Neural progenitor cell (in vitro differentiated cells): Measurements from ENCODE around the gene BRINP2. TPM values are rescaled to one million over a fixed set of nuclear protein-coding genes. Genes with fewer than 3 reads are reported as not detected.

Source experiments
- DNase-seq: peaks from one replicate; pipeline ENCODE4 v3.0.0-alpha.2; 2016; ENCODE audit warnings: low spot score
- H2AFZ ChIP-seq: fragments of 200-600 bp; sonication (generic); replicated peaks from 2 replicates; pipeline ENCODE4 v1.6.1; 2016; ENCODE audit warnings: antibody characterized with exemption
- H3F3A ChIP-seq: fragments of 200-600 bp; sonication (generic); 2 replicates; pipeline ENCODE4 v1.6.1; 2016; ENCODE audit warnings: antibody characterized with exemption, low read depth
- H3K27ac ChIP-seq: fragments of 200-600 bp; sonication (generic); 2 replicates; pipeline ENCODE4 v1.5.1; 2016; ENCODE audit warnings: mild to moderate bottlenecking
- H3K27me3 ChIP-seq: fragments of 200-600 bp; sonication (generic); 2 replicates; pipeline ENCODE4 v1.6.1; 2016; ENCODE audit warnings: mild to moderate bottlenecking, moderate library complexity
- H3K36me3 ChIP-seq: fragments of 200-600 bp; sonication (generic); 2 replicates; pipeline ENCODE4 v1.5.1; 2016
- H3K4me1 ChIP-seq: fragments of 200-600 bp; sonication (generic); 2 replicates; pipeline ENCODE4 v1.6.1; 2016; ENCODE audit warnings: mixed run types
- H3K4me2 ChIP-seq: fragments of 200-600 bp; sonication (generic); 2 replicates; pipeline ENCODE4 v1.6.1; 2016
- H3K4me3 ChIP-seq: fragments of 200-600 bp; sonication (generic); 2 replicates; pipeline ENCODE4 v1.5.1; 2016
- H3K79me2 ChIP-seq: fragments of 200-600 bp; sonication (generic); 2 replicates; pipeline ENCODE4 v1.6.1; 2016; ENCODE audit warnings: low read depth
- H3K9ac ChIP-seq: fragments of 200-600 bp; sonication (generic); 2 replicates; pipeline ENCODE4 v1.6.1; 2016
- H3K9me3 ChIP-seq: fragments of 200-600 bp; sonication (generic); 2 replicates; pipeline ENCODE4 v1.5.1; 2016; ENCODE audit warnings: low read depth
- H4K20me1 ChIP-seq: fragments of 200-600 bp; sonication (generic); 2 replicates; pipeline ENCODE4 v1.6.1; 2016; ENCODE audit warnings: low read depth
- H3K27ac Mint-ChIP-seq: 3 replicates; pipeline ENCODE4 v1.8.0; 2021; ENCODE audit warnings: mixed read lengths
- H3K27me3 Mint-ChIP-seq: 2 replicates; pipeline ENCODE4 v1.8.0; 2022; ENCODE audit warnings: low read depth, mild to moderate bottlenecking, inconsistent platforms, moderate library complexity, mixed read lengths; ENCODE audit not compliant: insufficient read depth
- H3K36me3 Mint-ChIP-seq: 3 replicates; pipeline ENCODE4 v1.8.0; 2021; ENCODE audit warnings: mixed read lengths
- H3K4me1 Mint-ChIP-seq: 3 replicates; pipeline ENCODE4 v1.8.0; 2021; ENCODE audit warnings: mixed read lengths
- H3K4me3 Mint-ChIP-seq: 3 replicates; pipeline ENCODE4 v1.8.0; 2021; ENCODE audit warnings: mild to moderate bottlenecking, moderate library complexity, mixed read lengths
- H3K9me3 Mint-ChIP-seq: 3 replicates; pipeline ENCODE4 v1.8.0; 2020; ENCODE audit warnings: mixed read lengths
- EZH2 ChIP-seq: fragments of 200-600 bp; sonication (generic); IDR thresholded peaks from 2 replicates; pipeline ENCODE4 v1.6.1; 2017; ENCODE audit warnings: antibody characterized with exemption, mild to moderate bottlenecking, moderate library complexity
- EZH2phosphoT487 ChIP-seq: fragments of 200-600 bp; sonication (generic); IDR thresholded peaks from 2 replicates; pipeline ENCODE4 v1.6.1; 2017; ENCODE audit warnings: antibody characterized with exemption
- total RNA-seq: library from RNA; depleted of rRNA; stranded (reverse); fragments of >200 nt; gene quantifications from 2 replicates; pipeline ENCODE4 v1.2.3, GENCODE V29; 2015; ENCODE audit warnings: low replicate concordance
- TF ChIP-seq, protein P1 (sequence below): fragments of 200-600 bp; sonication (generic); IDR thresholded peaks from 2 replicates; pipeline ENCODE4 v1.5.1; 2017; ENCODE audit warnings: antibody characterized with exemption, mild to moderate bottlenecking

Gene BRINP2
- total RNA-seq, 1 donor from 2014 or later = not detected

DNA sequence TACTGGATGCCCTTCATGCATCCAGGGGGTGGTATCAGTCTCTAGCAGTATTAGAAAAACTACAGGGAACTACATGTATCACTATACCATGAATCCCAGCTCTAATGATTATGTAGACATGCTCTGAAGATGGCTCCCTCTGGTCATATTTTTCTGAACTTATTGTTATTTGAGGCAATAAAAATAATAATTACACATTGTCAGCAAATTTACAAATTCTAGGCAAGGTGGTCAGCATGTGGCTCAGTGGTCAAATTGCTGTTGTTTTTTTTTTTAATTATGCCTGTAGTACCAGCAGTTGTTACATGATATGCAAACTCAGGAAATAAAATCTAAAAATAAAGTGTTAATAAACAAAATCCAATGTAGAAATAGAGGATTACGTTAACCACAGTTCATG is 28.7 kb upstream of the BRINP2 start:
- no peaks in the 10 kb centered on the region for H3K36me3 ChIP-seq
- Mint-ChIP-seq H3K9me3 (no peaks in the 10 kb centered on the region), H3K4me3 (no peak overlapping the region), H3K36me3 (peaks cover 5% of the 10 kb centered on the region), H3K27ac (no peak overlapping the region), H3K27me3 (no peaks in the 10 kb centered on the region), H3K4me1 (peaks cover 15% of the 10 kb centered on the region)
- no peak for TF ChIP-seq EZH2phosphoT487
- no peak for TF ChIP-seq EZH2
- TF ChIP-seq, protein P1, sequence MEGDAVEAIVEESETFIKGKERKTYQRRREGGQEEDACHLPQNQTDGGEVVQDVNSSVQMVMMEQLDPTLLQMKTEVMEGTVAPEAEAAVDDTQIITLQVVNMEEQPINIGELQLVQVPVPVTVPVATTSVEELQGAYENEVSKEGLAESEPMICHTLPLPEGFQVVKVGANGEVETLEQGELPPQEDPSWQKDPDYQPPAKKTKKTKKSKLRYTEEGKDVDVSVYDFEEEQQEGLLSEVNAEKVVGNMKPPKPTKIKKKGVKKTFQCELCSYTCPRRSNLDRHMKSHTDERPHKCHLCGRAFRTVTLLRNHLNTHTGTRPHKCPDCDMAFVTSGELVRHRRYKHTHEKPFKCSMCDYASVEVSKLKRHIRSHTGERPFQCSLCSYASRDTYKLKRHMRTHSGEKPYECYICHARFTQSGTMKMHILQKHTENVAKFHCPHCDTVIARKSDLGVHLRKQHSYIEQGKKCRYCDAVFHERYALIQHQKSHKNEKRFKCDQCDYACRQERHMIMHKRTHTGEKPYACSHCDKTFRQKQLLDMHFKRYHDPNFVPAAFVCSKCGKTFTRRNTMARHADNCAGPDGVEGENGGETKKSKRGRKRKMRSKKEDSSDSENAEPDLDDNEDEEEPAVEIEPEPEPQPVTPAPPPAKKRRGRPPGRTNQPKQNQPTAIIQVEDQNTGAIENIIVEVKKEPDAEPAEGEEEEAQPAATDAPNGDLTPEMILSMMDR = no peak
- no peaks in the 10 kb centered on the region for H3F3A ChIP-seq
- H3K27me3 ChIP-seq = no peaks in the 10 kb centered on the region
- H3K4me2 ChIP-seq = no peak overlapping the region
- H3K4me3 ChIP-seq = no peak overlapping the region
- no peaks in the 10 kb centered on the region for H4K20me1 ChIP-seq
- no peak for DNase-seq
- peaks cover 7% of the 10 kb centered on the region for H3K4me1 ChIP-seq
- no peak overlapping the region for H3K27ac ChIP-seq
- H2AFZ ChIP-seq = no peak overlapping the region
- H3K79me2 ChIP-seq = no peaks in the 10 kb centered on the region
- H3K9me3 ChIP-seq = no peaks in the 10 kb centered on the region
- no peak overlapping the region for H3K9ac ChIP-seq

DNA sequence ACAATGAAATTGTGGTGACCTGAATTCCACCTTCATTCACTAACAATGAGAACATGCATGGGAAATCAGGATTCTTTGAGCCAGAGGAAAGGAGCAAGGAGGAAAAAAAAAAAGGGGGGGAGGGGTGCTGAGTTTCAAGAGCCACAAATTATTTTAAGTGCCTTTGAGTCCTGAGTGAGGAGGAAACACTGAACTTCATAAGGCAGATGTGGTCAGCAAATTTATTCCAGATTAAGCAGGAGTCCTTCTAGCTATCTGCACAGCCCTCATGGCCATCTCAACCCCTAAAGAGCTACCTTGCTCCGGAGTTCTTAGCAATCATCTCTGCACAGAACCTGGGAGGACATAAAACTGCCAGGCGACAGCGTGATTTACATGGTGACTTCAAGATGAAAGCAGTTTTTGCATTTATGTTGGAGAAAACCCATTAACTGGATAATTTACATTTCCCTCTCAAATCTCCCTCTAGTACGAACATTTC is 27.9 kb upstream of the BRINP2 start:
- Histone ChIP-seq H2AFZ (peak overlapping the region; percentile 17), H3F3A (no peaks in the 10 kb centered on the region), H3K27me3 (no peaks in the 10 kb centered on the region), H3K4me1 (peaks cover 7% of the 10 kb centered on the region), H3K27ac (no peak overlapping the region), H3K36me3 (no peaks in the 10 kb centered on the region), H3K79me2 (no peaks in the 10 kb centered on the region), H3K9ac (no peak overlapping the region), H3K4me2 (no peak overlapping the region), H3K9me3 (no peaks in the 10 kb centered on the region), H4K20me1 (peaks cover 4% of the 10 kb centered on the region), H3K4me3 (no peak overlapping the region)
- TF ChIP-seq, protein P1 = no peak
- TF ChIP-seq EZH2 = no peak
- no peak for TF ChIP-seq EZH2phosphoT487
- no peak overlapping the region for H3K4me3 Mint-ChIP-seq
- peaks cover 15% of the 10 kb centered on the region for H3K4me1 Mint-ChIP-seq
- no peak for DNase-seq
- no peaks in the 10 kb centered on the region for H3K9me3 Mint-ChIP-seq
- peaks cover 5% of the 10 kb centered on the region for H3K36me3 Mint-ChIP-seq
- no peak overlapping the region for H3K27ac Mint-ChIP-seq
- H3K27me3 Mint-ChIP-seq = no peaks in the 10 kb centered on the region

DNA sequence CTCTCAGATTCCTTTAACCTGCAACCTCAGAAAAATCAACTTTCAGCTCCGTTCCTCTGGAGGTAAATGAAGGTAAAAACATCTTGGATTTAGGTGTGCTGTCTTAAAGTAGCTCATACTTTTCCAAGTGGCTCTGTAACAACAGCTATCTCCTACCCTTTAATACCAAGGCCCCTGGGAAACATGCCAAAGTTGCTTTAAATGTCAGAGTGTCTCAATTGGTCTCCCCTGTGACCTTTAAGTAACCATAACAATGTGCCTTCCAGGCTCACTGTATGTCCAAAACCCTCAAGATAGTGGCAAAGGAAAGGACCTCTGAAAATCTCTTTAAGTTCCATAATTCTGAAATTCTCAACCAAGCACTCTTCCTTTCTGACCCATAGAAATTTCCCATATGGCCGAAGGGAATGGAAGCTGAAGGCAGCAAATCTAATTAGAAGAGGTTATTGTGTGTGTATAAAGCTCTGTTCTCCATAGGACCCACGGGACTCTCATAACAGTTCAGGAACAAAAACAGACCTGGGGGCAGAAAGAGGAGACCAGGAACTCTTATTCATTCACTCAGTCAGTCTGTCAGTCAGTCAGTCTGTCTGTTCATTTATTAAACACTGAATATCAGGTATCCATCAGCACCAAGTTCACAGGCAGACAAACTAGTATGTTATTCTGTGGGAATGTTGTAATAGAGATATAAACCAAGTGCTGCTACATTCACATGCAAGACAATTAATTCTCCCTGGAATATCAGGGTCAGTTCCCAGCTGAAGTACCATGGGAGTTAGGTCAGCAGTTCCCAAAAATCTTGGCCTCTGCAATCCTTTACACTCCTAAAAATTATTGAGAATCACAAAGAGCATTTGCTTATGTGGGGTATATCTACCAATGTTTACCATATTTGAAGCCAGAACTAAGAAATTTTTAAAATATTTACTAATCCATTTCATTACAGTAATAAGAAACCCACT is 25.4 kb upstream of the BRINP2 start:
- H3K36me3 ChIP-seq = no peaks in the 10 kb centered on the region
- H3K9ac ChIP-seq = no peak overlapping the region
- DNase-seq = no peak
- H3K27me3 Mint-ChIP-seq = no peaks in the 10 kb centered on the region
- H3K79me2 ChIP-seq = no peaks in the 10 kb centered on the region
- H4K20me1 ChIP-seq = peaks cover 4% of the 10 kb centered on the region
- no peak overlapping the region for H3K27ac ChIP-seq
- H3F3A ChIP-seq = no peaks in the 10 kb centered on the region
- H3K27ac Mint-ChIP-seq = peak overlapping the region; percentile 19
- no peak overlapping the region for H2AFZ ChIP-seq
- no peaks in the 10 kb centered on the region for H3K9me3 ChIP-seq
- peaks cover 7% of the 10 kb centered on the region for H3K4me1 ChIP-seq
- H3K9me3 Mint-ChIP-seq = no peaks in the 10 kb centered on the region
- H3K4me3 ChIP-seq = no peak overlapping the region
- no peak for TF ChIP-seq EZH2
- TF ChIP-seq EZH2phosphoT487 = no peak
- TF ChIP-seq, protein P1 = no peak
- peaks cover 15% of the 10 kb centered on the region for H3K4me1 Mint-ChIP-seq
- H3K4me2 ChIP-seq = no peak overlapping the region
- no peaks in the 10 kb centered on the region for H3K27me3 ChIP-seq
- no peaks in the 10 kb centered on the region for H3K36me3 Mint-ChIP-seq
- no peak overlapping the region for H3K4me3 Mint-ChIP-seq
